Breast epithelium (tissue), 3 donors: ENCODE measurements around the gene CPPED1.

Experiments
- CTCF ChIP-seq, 3 donors: fragments of 450-650 bp; IDR thresholded peaks; one replicate each; pipeline ENCODE4 v1.5.1; 2016 to 2017; ENCODE audit warnings: antibody characterized with exemption in 3 of 3, mild to moderate bottlenecking in 3 of 3, moderate library complexity in 3 of 3
- POLR2A ChIP-seq: fragments of 450-650 bp; IDR thresholded peaks from one replicate; pipeline ENCODE4 v1.6.1; 2016; ENCODE audit warnings: antibody characterized with exemption, mild to moderate bottlenecking, moderate library complexity
- POLR2AphosphoS5 ChIP-seq, 3 donors: sonication (generic); formaldehyde crosslinking; IDR thresholded peaks; one replicate each; pipeline ENCODE4 v1.6.1; 2017; ENCODE audit warnings: antibody characterized with exemption in 3 of 3

GRCh38 chr16:12780467-12780866 is 23.2 kb downstream of the CPPED1 start:
- TF ChIP-seq POLR2AphosphoS5 (IDR thresholded peaks at IDR 0.05) (no peak), CTCF (IDR thresholded peaks at IDR 0.05) (no peak), POLR2A (no peak)
